ENCODE data around the gene PHETA2.

The PHETA2 gene, protein sequence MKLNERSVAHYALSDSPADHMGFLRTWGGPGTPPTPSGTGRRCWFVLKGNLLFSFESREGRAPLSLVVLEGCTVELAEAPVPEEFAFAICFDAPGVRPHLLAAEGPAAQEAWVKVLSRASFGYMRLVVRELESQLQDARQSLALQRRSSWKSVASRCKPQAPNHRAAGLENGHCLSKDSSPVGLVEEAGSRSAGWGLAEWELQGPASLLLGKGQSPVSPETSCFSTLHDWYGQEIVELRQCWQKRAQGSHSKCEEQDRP

DNA sequence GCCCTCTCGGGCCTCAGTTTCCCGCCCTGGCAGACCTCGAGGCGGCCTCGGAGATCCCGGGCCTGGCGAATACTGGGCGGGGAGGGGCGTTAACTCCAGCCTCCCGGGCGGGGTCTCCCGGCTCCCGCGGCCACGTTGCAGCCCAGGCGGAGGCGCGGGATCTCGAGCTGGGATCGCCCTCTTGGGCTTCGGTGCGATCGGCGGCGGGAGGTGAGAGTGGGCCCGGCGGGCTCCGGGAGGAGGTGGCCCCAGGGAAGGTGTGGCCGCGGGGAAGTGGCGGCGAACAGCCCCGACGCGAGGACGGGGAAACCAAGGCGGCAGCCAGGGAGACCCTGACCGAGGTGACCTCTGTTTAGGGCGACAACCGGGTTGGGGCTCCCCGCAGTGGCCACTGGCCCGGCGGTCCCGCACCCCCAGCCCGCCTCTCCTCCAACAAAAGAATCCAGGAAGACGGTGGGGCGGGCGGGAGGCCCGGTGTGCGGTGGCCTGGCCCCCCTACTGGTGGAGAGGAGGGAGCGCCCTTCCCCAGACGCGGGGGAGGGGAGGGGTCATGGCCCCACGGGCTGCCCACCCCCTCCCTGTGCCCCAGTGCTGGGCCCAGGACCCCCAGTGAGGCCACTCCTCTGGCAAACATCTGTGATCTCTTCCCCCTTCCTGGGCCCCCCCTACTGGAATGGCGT, at the start of gene PHETA2:
TSS of gene PHETA2 (plus strand) at position 117 of the 680 bp plus-strand sequence. CDS start 3,046 bp downstream, outside the sequence.
- in situ Hi-C loops (cut with MboI; ENCODE audit: low sequenced_read_pairs), result no loop called here

DNA sequence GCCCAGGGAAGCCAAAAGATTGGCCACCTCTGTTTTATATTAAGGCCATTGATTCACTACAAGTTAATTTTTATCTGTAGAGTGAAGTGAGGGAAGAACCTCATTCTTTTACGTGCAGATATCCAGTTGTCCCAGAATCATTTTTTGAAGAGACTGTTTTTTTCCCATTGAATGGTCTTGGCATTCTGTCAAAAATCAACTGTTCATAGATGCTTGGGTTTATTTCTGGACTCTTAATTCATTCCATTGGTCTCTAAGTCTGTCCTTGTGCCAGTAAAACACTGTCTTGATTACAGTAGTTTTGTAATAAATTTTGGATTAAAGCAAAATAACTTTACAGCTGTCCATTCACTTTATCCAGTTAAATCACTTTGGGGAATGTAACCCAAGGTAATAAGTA, 48.6 kb upstream of the PHETA2 start:
- in situ Hi-C loops (cut with MboI; ENCODE audit: low sequenced_read_pairs), result no loop called here

DNA sequence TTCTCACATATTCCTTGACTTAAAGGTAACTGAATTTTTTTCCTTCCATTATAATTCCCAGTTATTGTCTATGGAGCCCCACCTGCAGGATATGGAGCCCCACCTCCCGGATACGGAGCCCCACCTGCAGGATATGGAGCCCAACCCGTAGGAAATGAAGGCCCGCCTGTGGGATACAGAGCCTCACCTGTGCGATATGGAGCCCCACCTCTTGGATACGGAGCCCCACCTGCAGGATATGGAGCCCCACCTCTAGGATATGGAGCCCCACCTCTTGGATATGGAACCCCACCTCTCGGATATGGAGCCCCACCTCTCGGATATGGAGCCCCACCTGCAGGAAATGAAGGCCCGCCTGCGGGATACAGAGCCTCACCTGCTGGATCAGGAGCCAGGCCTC, 47.3 kb upstream of the PHETA2 start:
- in situ Hi-C loops (cut with MboI; ENCODE audit: low sequenced_read_pairs), result no loop called here

DNA sequence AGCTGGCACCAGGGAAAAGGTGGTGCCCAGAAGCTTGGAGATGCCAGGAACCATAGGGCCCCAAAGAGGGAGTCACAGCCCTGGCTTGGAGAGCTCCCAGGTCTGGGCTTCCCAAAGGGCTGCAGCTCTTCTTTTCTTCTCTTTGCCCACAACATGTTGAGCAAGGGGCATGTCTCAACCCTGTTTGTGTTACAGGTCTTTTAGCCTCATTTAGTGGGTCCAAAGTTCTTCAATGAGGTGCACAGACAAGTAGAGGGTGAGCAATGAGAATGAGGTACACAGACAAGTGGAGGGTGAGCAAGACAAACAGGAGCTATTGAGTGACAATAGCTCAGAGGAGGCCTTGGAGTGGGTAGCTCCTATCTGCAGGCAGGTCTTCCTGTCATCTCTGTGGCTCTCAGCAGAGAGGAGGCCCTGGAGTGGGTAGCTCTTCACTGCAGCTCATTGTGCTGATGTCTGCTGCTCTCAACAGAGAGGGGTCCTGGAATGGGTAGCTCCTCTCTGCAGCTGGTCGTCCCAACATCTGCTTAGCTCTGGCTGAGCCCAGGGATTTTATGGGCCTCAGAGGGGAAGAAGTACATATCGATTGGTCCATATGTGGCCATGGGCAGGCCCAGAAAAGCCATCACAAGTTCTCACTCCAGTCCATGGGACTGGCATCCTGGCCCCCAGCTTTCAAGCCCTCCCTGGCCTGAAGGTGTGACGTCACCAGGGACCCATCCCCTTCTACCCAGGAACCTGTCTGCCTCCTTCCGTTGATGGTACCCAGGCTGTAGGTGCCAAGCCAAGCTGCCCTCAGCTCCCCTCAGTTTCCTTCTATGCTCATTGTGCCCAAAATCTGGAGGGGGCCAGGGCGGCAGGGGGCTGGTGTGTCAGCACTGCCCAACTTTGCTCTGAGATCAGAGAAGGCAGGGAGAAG, 40.5 kb upstream of the PHETA2 start:
- in situ Hi-C loops (cut with MboI; ENCODE audit: low sequenced_read_pairs), result no loop called here

DNA sequence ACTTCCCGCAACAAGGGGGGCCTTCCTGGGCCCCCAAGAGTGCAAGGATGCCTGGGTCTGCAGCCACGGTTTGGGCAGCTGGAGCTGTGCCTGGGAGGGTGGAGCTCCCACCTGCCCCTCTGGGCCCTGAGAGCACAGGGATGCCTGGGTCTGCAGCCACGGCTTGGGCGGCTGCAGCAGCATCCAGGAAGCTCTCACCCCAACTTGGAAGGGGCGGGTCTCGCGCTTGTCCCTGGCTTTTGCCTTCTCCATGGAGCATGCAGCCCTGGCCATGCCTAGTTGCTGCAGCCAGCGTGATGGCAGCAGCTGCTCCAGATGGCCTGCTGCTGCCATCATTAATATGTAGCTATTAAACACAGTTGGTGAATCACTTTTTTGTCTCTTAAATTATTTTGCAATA, 38.8 kb upstream of the PHETA2 start:
- in situ Hi-C loops (cut with MboI; ENCODE audit: low sequenced_read_pairs), result no loop called here

DNA sequence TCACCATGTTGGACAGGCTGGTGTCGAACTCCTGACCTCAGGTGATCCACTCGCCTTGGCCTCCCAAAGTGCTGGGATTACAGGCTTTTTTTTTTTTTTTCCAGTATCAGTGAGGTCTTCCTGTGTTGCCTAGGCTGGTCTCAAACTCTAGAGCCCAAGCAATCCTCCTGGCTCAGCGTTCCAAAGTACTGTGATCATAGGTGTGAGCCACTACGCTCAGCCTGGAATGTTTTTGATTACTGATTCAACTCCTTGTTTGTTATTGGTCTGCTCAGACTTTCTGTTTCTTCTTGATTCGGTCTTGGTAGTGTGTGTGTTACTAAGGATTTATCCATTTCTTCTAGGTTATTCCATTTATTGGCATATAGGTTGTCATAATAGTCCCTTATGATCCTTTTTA, 34.8 kb upstream of the PHETA2 start:
- in situ Hi-C loops (cut with MboI; ENCODE audit: low sequenced_read_pairs), result no loop called here

DNA sequence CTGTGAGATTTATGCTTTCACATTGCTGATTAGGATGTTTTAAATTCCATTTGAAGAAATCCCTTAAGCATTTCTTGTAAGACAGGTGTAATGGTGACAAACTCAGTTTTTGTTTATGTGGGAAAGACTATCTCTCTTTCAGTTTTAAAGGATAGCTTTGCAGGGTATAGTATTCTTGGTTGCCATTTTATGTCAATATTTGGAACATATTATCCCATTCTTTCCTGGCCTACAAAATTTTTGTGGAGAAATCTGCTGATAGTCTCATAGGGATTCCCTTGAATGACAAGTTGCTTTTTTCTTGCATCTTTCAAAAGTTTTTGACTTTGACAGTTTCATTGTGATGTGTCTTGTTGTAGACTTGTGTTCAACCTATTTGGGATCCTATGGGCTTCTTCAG, 32.3 kb upstream of the PHETA2 start:
- in situ Hi-C loops (cut with MboI; ENCODE audit: low sequenced_read_pairs), result no loop called here

DNA sequence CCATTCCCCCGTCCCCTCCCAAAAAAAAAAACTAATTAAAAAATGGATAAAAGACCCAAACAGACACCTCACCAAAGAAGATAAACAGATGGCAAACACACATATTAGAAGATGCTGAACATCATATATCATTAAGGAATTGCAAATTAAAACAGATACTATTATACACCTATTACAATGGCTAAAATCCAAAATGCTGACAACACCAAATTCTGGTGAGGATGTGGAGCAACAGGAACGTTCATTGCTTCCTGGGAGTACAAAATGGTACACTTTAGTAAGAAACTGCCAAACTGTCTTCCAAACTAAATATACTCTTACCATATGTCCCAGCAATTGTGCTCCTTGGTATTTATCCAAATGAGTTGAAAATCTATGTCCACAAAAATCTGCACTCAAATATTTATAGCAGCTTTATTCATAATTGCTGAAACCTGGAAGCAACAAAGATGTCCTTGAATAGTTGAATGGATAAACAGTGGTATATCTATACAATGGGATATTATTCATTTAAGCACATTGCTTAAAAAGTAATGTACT, 23.3 kb upstream of the PHETA2 start:
- in situ Hi-C loops (cut with MboI; ENCODE audit: low sequenced_read_pairs), result no loop called here

DNA sequence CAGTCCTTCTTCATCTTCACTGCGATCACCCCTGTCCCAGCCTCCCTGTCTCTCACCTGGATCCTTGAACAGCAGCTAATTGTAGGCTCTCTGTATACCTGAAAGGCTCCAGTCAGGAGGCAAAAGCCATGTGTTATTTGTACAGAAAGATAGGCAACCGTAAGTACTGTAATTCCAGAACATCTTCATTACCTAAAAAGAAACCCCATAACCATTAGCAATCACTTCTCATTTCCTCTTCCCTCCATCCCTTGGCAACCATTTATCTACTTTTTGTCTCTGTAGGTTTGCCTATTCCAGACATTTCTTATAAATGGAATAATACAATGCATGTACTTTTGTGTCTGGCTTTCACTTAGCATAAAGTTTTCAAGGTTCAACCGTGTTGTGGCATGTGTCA, 21.3 kb upstream of the PHETA2 start:
- in situ Hi-C loops (cut with MboI; ENCODE audit: low sequenced_read_pairs), result no loop called here

DNA sequence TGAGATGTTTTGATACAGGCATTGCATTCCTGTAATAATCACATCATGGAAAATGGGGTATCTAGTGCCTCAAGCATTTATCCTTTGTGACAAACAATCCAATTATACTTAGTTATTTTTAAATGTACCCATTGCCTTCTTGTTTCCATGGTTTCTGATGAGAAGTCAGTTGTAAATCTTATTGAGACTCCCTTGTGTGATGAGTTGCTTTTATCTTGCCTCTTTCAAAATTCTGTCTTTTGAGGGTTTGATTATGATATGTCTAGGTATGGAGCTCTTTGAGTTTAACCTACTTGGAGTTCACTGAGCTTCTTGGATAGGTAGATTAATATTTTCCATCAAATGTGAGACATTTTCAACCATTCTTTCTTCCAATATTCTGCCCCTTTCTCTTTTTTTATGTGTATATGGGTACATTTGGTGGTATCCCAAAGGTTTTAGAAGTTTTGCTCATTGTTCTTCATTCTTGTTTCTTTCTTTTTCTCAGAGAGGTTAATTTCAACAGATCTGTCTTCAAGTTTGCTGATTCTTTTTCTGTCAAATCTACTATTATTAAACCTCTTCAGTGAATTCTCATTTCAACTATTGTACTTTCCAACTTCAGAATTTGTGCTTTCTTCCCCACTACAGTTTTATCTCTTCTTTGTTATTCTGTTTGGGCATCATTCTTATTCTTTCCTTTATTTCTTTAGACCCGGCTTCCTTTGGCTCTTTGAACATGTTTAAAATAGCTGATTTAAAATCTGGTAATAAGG, 17.1 kb upstream of the PHETA2 start:
- in situ Hi-C loops (cut with MboI; ENCODE audit: low sequenced_read_pairs), result no loop called here

DNA sequence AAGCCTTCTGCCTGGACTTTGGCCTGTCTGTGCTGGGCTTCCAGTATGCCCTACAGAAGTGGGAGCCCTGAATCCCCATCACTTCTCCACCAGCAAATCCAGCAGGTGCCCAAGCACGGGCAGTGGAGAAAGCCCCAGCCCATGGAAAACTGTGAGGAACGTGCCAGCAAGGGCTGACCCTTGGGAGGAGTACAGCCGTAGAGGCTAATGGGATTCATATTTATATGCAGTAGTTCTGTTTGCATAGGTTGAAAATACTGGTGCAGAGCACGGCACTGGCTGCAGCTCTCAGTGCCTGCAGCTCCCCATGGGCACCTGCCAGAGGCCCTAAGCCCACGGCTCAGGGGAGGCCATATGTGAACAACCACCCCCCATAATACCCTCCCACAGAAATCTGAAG, 13.6 kb upstream of the PHETA2 start:
- in situ Hi-C loops (cut with MboI; ENCODE audit: low sequenced_read_pairs), result no loop called here

DNA sequence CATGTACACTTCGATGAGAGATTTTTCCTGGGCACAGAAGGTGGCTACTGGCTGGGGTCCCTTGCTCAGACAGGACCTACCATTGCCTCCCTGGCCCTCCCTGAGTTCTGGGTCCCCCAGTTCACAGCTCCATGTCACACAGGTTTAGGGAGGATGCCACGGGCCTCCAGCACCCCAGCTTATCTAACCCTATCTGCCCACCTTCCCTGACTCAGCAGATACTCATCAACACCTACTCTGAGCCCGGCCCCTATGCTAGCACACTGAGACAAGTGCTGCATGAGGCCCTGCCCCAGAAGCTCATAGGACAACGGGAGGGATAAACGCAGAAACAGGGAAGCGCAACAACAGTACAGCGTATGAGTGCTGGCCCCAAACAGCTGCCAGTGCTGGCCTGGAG, 13.0 kb upstream of the PHETA2 start:
- in situ Hi-C loops (cut with MboI; ENCODE audit: low sequenced_read_pairs), result no loop called here

DNA sequence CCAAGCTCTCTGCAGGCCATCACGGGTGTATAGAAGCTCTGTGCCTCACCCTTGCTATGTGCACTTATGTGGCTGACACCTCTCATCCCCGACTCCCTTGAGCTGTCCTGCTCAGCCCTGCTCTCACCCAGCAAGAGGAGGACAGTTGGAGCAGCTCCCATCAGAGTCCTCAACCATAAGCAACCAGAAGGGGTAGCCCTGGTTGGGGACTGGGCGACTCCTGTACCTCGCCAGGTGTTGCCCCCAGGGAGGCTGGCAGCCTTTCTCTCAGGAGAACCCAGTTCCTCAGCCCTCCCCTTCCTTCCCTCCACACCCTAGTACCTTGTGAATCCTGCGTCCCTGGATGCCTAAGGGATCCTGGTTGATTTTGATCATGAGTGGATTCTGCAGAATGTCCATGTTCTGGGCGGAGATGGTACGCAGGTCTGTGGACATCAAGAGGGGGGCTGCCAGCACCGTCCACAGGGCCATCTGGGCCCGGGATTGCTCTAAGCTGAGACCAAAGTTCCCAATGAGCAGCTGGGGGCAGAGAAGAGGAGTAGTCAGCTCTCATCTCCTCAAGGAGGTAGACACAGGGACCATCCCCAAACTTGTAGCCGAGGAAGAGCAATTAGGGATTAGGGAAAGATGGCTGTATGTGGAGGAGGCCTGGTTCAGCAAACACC, 11.4 kb upstream of the PHETA2 start:
- in situ Hi-C loops (cut with MboI; ENCODE audit: low sequenced_read_pairs), result no loop called here

DNA sequence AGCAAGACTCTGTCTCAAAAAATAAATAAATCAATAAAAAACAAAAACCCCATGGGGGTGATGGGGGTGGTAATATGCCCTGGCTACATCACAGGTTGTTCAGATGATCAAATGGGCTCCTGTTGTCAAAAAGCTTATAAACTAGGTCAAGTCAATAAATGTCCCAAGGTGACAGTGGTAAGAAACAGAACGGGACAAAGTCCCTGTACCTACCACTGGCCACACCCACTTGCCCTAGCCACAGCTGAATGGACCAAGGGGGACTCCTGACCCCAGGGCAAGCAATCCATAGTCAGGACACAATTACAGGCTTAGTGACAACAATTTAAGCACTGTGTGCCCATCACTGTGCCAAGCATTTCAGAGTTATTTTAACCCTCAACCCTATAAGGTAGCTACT, 9.4 kb upstream of the PHETA2 start:
- in situ Hi-C loops (cut with MboI; ENCODE audit: low sequenced_read_pairs), result no loop called here

DNA sequence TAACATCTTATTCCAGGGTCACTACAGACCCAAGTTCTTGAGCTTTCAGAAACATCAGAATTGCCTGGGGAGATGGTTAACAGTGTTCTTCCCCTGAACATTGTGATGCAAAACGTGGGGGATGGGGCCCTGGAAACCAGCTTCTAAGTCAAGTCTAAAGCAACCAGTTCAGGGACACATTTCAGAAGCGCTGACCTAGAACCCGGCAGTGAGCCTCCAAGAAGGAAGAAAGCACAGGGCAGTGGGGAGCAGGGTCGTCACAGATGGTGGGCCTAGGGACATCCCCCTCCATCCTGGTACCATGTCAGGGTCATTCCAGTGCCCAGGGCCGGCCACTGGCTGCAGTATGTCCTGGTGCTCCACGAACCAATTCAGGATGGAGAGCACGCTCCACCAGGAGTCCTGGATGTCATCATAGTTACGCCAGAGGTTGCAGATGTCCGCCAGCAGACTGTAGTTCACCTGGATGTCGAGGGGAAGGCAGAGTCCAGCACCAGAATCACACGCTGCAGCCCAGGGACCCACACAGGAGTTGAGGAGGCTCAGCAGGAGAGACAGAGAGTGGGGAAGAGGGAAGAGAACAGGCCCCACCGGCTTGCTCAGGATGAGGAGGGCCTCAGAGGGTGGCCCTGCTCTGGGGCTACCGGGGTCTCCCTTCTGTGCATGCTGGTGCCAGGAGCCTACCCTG, 8.5 kb upstream of the PHETA2 start:
- in situ Hi-C loops (cut with MboI; ENCODE audit: low sequenced_read_pairs), result no loop called here

DNA sequence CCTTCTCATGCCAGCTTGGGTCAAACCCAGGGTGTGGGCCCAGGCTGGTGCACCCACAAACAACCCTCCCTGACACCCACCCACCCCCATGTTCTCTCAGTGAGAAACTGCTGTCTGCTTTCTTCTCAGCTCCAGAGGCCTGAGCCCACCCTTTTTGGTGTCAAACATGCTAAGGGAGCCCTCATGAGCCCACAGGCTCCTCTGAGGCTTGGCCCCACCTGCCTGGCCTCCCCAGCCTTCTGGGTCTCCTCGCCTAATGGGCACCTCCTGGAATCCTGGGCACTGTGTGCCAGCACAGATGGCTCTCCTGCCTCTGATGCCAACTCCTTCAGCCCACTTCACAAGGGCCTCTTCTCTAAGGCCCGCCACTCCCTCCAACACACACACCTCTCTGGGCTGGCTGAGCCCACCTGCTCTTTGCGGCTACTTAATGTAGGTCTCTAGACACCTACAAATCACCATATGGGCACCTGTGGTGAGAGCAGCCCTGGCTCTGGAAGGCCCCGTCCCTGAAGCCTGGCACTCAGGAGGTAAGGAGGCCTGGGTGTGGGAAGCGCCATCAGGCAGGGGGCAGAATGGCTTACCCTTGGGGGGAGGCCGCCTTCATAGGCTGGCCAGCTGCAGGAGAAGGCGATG, 7.8 kb upstream of the PHETA2 start:
- in situ Hi-C loops (cut with MboI; ENCODE audit: low sequenced_read_pairs), result no loop called here

DNA sequence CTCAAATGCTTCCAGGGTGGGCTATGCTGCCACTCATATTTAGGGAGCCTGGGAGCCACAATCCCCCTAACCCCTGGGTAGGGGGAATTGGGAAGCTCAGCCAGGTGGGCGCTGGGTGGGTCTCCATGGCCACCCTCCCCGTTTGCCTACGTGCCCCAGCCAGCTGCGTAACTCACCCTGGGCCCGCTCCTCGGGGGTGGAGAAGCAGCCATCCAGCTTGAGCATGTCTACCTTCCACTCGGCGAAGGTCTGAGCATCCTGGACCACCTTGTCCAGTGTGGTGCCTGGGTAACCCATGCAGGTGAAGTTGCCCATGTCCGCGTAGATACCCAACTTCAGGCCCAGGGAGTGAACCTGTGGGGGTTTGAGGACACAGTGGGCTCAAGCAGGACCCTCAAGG, 7.1 kb upstream of the PHETA2 start:
- in situ Hi-C loops (cut with MboI; ENCODE audit: low sequenced_read_pairs), result no loop called here

DNA sequence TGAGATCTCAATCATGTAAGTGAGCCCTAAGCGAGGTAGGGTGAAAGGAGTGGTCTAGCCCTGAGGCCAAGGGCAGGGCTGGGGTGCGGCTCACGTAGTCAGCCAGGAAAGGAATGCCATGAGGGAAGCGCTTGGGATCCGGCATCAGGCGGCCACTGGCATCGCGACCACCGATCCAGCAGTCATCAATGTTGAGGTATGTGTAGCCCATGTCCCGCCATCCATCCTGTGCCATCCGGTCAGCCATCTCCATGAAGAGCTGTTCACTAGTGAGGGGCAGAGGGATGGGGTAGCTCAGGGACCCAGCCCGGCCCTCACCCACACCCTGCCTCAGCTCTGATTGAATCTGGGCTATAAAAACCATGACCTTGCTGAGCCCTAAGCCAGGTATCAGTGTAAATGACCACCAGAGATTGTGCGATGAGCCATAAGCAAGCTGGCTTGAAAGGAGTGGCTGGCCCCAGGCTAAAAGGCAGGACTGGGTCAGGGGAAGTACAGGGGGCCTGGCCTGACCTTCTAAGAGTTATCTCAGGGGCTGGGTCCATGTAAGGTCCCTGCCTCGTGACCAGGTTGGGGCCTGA, 6.3 kb upstream of the PHETA2 start:
- in situ Hi-C loops (cut with MboI; ENCODE audit: low sequenced_read_pairs), result no loop called here

DNA sequence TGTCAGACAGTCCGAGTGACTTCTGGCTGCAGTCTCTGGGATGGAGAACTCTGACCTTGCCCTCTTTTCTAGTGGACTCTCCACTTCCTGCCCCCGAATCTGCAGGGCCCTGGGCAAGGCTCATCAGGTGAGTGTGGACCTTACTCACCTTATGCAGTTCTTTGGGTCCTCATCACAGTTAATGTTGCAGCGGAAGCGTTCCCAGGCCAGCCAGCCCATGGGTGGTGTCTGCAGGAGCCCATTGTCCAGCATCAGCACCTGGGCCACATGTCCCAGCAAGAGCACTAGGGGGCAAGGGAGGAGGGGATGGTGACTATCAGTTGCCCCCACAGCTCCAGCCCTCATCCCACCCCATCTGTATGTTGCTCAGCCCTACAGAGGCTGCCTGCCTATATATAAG, 5.8 kb upstream of the PHETA2 start:
- in situ Hi-C loops (cut with MboI; ENCODE audit: low sequenced_read_pairs), result no loop called here

Data from HL-60/S4 treated with retinoic acid at 250 ng/mL for 4 days and 3 days (cell line).